ENCODE measurements around the gene GPR137B. TPM values are rescaled to one million over a fixed set of nuclear protein-coding genes. Genes with fewer than 3 reads are reported as not detected.

Gene GPR137B
- total RNA-seq, 2 donors from 2014 or later, result 13.6 to 14.3 TPM

GRCh38 chr1:236213534-236213933 is 71.2 kb downstream of the GPR137B start:
- no peak for DNase-seq
- H3K36me3 Mint-ChIP-seq (ENCODE audit: low read depth), result peaks cover 7% of the 10 kb centered on the region
- no peak overlapping the region for H3K27ac Mint-ChIP-seq
- ATAC-seq, result no peak
- H3K4me1 Mint-ChIP-seq, result no peaks in the 10 kb centered on the region
- no peaks in the 10 kb centered on the region for H3K9me3 ChIP-seq (ENCODE audit: control insufficient read depth, low read length, poor library complexity, severe bottlenecking)
- no peak overlapping the region for H3K4me3 Mint-ChIP-seq
- H3K27me3 Mint-ChIP-seq, result no peaks in the 10 kb centered on the region

DNA sequence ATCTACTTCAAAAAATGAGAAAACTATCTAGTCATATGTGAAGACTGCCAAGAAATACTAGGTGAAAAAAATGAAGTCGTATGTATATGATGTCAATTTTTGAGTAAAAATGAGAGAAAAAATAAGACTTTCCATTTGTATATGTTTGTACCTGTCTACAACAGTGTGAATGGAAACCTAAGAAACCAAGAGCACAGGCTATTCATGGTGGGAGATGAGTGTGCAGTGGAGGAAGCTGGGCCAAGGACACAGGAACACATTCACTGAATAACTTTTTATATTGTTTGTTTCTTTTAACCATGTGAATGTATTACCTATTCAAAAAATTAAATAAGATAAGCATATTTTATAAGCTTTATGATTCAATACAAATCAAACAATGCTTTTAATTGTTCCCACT is 72.4 kb downstream of the GPR137B start:
- H3K27ac Mint-ChIP-seq, result no peak overlapping the region
- no peaks in the 10 kb centered on the region for H3K4me1 Mint-ChIP-seq
- H3K4me3 Mint-ChIP-seq, result no peak overlapping the region
- peaks cover 5% of the 10 kb centered on the region for H3K36me3 Mint-ChIP-seq (ENCODE audit: low read depth)
- ATAC-seq (no peak), DNase-seq (no peak)
- no peaks in the 10 kb centered on the region for H3K27me3 Mint-ChIP-seq
- no peaks in the 10 kb centered on the region for H3K9me3 ChIP-seq (ENCODE audit: control insufficient read depth, low read length, poor library complexity, severe bottlenecking)

- Mint-ChIP-seq H3K4me3 (no peak overlapping the region), H3K27me3 (no peaks in the 10 kb centered on the region), H3K27ac (no peak overlapping the region), H3K4me1 (no peaks in the 10 kb centered on the region), H3K36me3 (ENCODE audit: low read depth) (peaks cover 2% of the 10 kb centered on the region)
- H3K9me3 ChIP-seq (ENCODE audit: control insufficient read depth, low read length, poor library complexity, severe bottlenecking), result no peaks in the 10 kb centered on the region
- no peak for ATAC-seq
- no peak for DNase-seq
Measured at GRCh38 chr1:236220473-236220872, 78.1 kb downstream of the GPR137B start.

DNA sequence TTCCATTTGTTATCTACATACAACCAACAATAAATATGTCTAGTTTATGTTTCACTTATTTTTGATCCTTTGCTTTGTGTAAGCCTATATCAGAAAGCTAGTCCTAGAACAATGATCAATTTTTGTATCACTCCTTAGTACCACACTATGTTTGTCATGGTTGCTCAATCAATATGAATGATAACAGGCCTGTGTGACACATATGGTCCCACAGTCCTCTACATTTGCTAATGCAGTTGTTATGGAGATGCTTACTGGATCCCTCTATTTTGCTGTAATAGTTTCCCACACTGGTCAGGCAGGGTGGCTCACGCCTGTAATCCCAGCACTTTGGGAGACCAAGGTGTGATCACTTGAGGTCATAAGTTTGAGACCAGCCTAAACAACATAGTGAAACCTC is 80.3 kb downstream of the GPR137B start:
- no peak for ATAC-seq
- Mint-ChIP-seq H3K4me3 (no peak overlapping the region), H3K27ac (no peak overlapping the region), H3K36me3 (ENCODE audit: low read depth) (peaks cover 4% of the 10 kb centered on the region), H3K4me1 (no peaks in the 10 kb centered on the region), H3K27me3 (no peaks in the 10 kb centered on the region)
- H3K9me3 ChIP-seq (ENCODE audit: control insufficient read depth, low read length, poor library complexity, severe bottlenecking), result no peaks in the 10 kb centered on the region
- no peak for DNase-seq

DNA sequence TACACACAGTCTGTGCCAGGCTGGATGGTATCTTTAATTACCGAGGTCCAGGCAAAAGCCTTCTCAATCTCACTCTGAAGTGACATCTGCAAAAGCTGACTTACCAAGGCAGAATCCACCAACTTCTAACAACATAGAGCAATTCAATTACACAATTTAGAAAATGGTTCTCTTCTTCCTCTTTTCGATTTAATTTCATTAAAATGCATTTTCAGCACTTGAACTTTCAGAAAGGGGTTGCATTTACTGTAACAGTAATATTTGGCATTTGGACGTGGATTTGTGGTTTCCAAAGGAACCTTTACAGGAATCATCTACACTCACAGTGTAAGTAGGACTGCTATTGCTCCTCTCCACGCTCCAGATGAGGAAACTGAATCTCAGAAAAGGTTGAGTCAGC is 86.1 kb downstream of the GPR137B start:
- no peaks in the 10 kb centered on the region for H3K4me1 Mint-ChIP-seq
- peaks cover 5% of the 10 kb centered on the region for H3K36me3 Mint-ChIP-seq (ENCODE audit: low read depth)
- H3K9me3 ChIP-seq (ENCODE audit: control insufficient read depth, low read length, poor library complexity, severe bottlenecking), result no peaks in the 10 kb centered on the region
- DNase-seq (no peak), ATAC-seq (no peak)
- H3K27ac Mint-ChIP-seq, result no peak overlapping the region
- H3K4me3 Mint-ChIP-seq, result no peak overlapping the region
- no peaks in the 10 kb centered on the region for H3K27me3 Mint-ChIP-seq

GRCh38 chr1:236235116-236235515 is 92.8 kb downstream of the GPR137B start:
- H3K4me1 Mint-ChIP-seq, result no peaks in the 10 kb centered on the region
- no peak for DNase-seq
- no peaks in the 10 kb centered on the region for H3K9me3 ChIP-seq (ENCODE audit: control insufficient read depth, low read length, poor library complexity, severe bottlenecking)
- peaks cover 6% of the 10 kb centered on the region for H3K36me3 Mint-ChIP-seq (ENCODE audit: low read depth)
- no peak overlapping the region for H3K4me3 Mint-ChIP-seq
- H3K27me3 Mint-ChIP-seq, result no peaks in the 10 kb centered on the region
- no peak overlapping the region for H3K27ac Mint-ChIP-seq
- ATAC-seq, result no peak

- Mint-ChIP-seq H3K36me3 (ENCODE audit: low read depth) (peaks cover 9% of the 10 kb centered on the region), H3K27me3 (no peaks in the 10 kb centered on the region), H3K4me3 (peak overlapping the region; percentile 31), H3K27ac (no peak overlapping the region), H3K4me1 (peaks cover 3% of the 10 kb centered on the region)
- ATAC-seq (no peak), DNase-seq (no peak)
- no peaks in the 10 kb centered on the region for H3K9me3 ChIP-seq (ENCODE audit: control insufficient read depth, low read length, poor library complexity, severe bottlenecking)
Measured at GRCh38 chr1:236239092-236239585, 96.8 kb downstream of the GPR137B start.

GRCh38 chr1:236240675-236241074 is 98.3 kb downstream of the GPR137B start:
- Mint-ChIP-seq H3K27ac (peak overlapping the region; percentile 45), H3K4me3 (no peak overlapping the region), H3K27me3 (no peaks in the 10 kb centered on the region), H3K36me3 (ENCODE audit: low read depth) (peaks cover 9% of the 10 kb centered on the region), H3K4me1 (peaks cover 3% of the 10 kb centered on the region)
- H3K9me3 ChIP-seq (ENCODE audit: control insufficient read depth, low read length, poor library complexity, severe bottlenecking), result no peaks in the 10 kb centered on the region
- no peak for ATAC-seq
- no peak for DNase-seq

- ATAC-seq (no peak), DNase-seq (no peak)
- no peak overlapping the region for H3K4me3 Mint-ChIP-seq
- H3K27ac Mint-ChIP-seq, result no peak overlapping the region
- H3K27me3 Mint-ChIP-seq, result no peaks in the 10 kb centered on the region
- peaks cover 9% of the 10 kb centered on the region for H3K4me1 Mint-ChIP-seq
- peaks cover 12% of the 10 kb centered on the region for H3K36me3 Mint-ChIP-seq (ENCODE audit: low read depth)
- H3K9me3 ChIP-seq (ENCODE audit: control insufficient read depth, low read length, poor library complexity, severe bottlenecking), result no peaks in the 10 kb centered on the region
Measured at GRCh38 chr1:236242568-236242967, 100.2 kb downstream of the GPR137B start.

GRCh38 chr1:236247286-236247685 is 104.9 kb downstream of the GPR137B start:
- H3K27ac Mint-ChIP-seq, result no peak overlapping the region
- peaks cover 13% of the 10 kb centered on the region for H3K36me3 Mint-ChIP-seq (ENCODE audit: low read depth)
- peaks cover 6% of the 10 kb centered on the region for H3K4me1 Mint-ChIP-seq
- no peaks in the 10 kb centered on the region for H3K9me3 ChIP-seq (ENCODE audit: control insufficient read depth, low read length, poor library complexity, severe bottlenecking)
- H3K4me3 Mint-ChIP-seq, result no peak overlapping the region
- DNase-seq (no peak), ATAC-seq (no peak)
- H3K27me3 Mint-ChIP-seq, result no peaks in the 10 kb centered on the region

DNA sequence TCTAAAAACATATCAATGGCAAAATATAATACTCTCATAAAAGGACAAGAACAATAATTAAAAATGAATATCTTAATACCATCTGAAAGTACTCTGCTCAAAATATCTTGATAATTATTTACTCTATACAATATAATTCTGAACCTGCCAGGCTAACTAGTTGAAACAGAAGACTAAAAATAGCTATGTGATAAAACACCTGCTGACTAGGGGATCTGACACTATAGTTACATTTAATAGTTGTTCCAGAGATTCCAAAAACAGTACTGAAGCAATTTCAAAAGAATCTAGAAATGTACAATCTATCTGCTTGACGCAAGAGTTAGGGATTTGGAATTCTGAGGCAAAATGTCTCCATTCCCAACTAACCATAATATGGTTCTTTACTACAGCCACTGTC is 109.2 kb downstream of the GPR137B start:
- no peak overlapping the region for H3K4me3 Mint-ChIP-seq
- H3K4me1 Mint-ChIP-seq, result peaks cover 6% of the 10 kb centered on the region
- H3K9me3 ChIP-seq (ENCODE audit: control insufficient read depth, low read length, poor library complexity, severe bottlenecking), result no peaks in the 10 kb centered on the region
- DNase-seq (no peak), ATAC-seq (no peak)
- peaks cover 14% of the 10 kb centered on the region for H3K36me3 Mint-ChIP-seq (ENCODE audit: low read depth)
- H3K27ac Mint-ChIP-seq, result no peak overlapping the region
- H3K27me3 Mint-ChIP-seq, result no peaks in the 10 kb centered on the region

GRCh38 chr1:236253119-236253518 is 110.8 kb downstream of the GPR137B start:
- ATAC-seq (no peak), DNase-seq (no peak)
- H3K27me3 Mint-ChIP-seq, result no peaks in the 10 kb centered on the region
- H3K4me1 Mint-ChIP-seq, result no peaks in the 10 kb centered on the region
- H3K36me3 Mint-ChIP-seq (ENCODE audit: low read depth), result peaks cover 10% of the 10 kb centered on the region
- no peak overlapping the region for H3K4me3 Mint-ChIP-seq
- H3K27ac Mint-ChIP-seq, result no peak overlapping the region
- H3K9me3 ChIP-seq (ENCODE audit: control insufficient read depth, low read length, poor library complexity, severe bottlenecking), result peaks cover 4% of the 10 kb centered on the region

- Mint-ChIP-seq H3K27me3 (no peaks in the 10 kb centered on the region), H3K4me3 (no peak overlapping the region), H3K27ac (peak overlapping the region; percentile 57), H3K36me3 (ENCODE audit: low read depth) (peaks cover 10% of the 10 kb centered on the region), H3K4me1 (no peaks in the 10 kb centered on the region)
- no peak for DNase-seq
- H3K9me3 ChIP-seq (ENCODE audit: control insufficient read depth, low read length, poor library complexity, severe bottlenecking), result peaks cover 7% of the 10 kb centered on the region
- no peak for ATAC-seq
Measured at GRCh38 chr1:236253918-236254637, 111.7 kb downstream of the GPR137B start.

GRCh38 chr1:236257216-236257615 is 114.9 kb downstream of the GPR137B start:
- no peak for ATAC-seq
- H3K4me3 Mint-ChIP-seq, result no peak overlapping the region

More at GRCh38 chr1:236257216-236257615, 114.9 kb downstream of the GPR137B start:
- Mint-ChIP-seq H3K27me3 (no peaks in the 10 kb centered on the region), H3K4me1 (no peaks in the 10 kb centered on the region), H3K36me3 (ENCODE audit: low read depth) (peaks cover 7% of the 10 kb centered on the region), H3K27ac (no peak overlapping the region)
- DNase-seq, result no peak
- peaks cover 13% of the 10 kb centered on the region for H3K9me3 ChIP-seq (ENCODE audit: control insufficient read depth, low read length, poor library complexity, severe bottlenecking)
